Measurements from ENCODE around the gene TBC1D3C.
"Not testable (repeated sequence)": the region's sequence is repeated elsewhere in the genome, so short reads cannot be mapped to it uniquely, and the experiment has no call there.

The TBC1D3C gene
- total RNA-seq = 0 reads per million in 3 donors

DNA sequence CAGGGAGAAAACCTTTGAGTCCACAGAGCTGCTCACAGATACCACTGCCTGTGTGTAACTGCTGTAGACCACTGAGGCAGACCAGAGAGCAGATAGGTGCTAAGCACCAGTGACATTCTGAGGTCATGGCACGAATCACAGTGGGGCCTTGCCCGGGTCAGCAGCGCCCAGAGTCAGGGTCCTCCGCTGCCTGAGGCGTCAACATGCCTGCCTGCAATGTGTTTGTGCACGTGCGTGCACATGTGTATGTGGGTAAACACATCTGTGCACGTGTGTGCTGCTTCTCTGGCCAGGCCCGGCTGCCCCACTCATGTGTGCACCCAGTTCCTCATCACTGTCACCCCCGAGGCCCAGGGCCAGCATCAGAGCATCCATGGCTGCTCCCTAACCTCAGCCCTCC, at the start of gene TBC1D3C:
TSS of gene TBC1D3C (minus strand) at position 101 of the 400 bp plus-strand sequence. CDS start 1,568 bp downstream, outside the sequence.
- not testable (repeated sequence) for H3K36me3 ChIP-seq (ENCODE audit: control insufficient read depth, insufficient read depth, low read length); H3K4me1 ChIP-seq (ENCODE audit: control insufficient read depth, insufficient read depth, low read length, poor library complexity, severe bottlenecking); H3K9me3 ChIP-seq (ENCODE audit: control insufficient read depth, low read length); DNase-seq; H3K27me3 ChIP-seq (replicated peaks; ENCODE audit: control insufficient read depth, insufficient read depth, low read length, poor library complexity, severe bottlenecking); H3K4me3 ChIP-seq (ENCODE audit: insufficient read depth, low read depth, low read length, poor library complexity, severe bottlenecking); H3K27ac ChIP-seq (ENCODE audit: insufficient read depth, low read length, poor library complexity, severe bottlenecking)

DNA sequence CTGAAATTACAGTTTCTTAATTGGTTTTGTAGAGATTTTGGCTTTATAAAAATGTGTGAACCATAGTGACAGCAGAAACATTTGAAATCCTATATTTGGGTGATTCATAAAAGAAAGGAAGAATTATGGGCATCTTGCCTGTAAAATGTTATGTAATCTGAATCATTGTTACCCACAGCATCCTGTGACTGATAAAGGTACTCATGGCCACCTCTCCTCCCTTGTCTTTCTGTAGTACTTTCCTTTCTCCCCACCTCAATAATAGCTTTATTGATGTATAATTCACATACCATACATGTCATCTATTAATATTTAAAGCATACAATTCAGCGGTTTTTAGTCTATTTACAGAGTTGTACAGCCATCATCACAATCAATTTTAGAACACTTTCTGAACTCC, 30.8 kb upstream of the TBC1D3C start:
- not testable (repeated sequence) for H3K27ac ChIP-seq (ENCODE audit: insufficient read depth, low read length, poor library complexity, severe bottlenecking); H3K4me3 ChIP-seq (ENCODE audit: insufficient read depth, low read depth, low read length, poor library complexity, severe bottlenecking); H3K36me3 ChIP-seq (ENCODE audit: control insufficient read depth, insufficient read depth, low read length); H3K9me3 ChIP-seq (ENCODE audit: control insufficient read depth, low read length); H3K27me3 ChIP-seq (replicated peaks; ENCODE audit: control insufficient read depth, insufficient read depth, low read length, poor library complexity, severe bottlenecking); DNase-seq; H3K4me1 ChIP-seq (ENCODE audit: control insufficient read depth, insufficient read depth, low read length, poor library complexity, severe bottlenecking)

DNA sequence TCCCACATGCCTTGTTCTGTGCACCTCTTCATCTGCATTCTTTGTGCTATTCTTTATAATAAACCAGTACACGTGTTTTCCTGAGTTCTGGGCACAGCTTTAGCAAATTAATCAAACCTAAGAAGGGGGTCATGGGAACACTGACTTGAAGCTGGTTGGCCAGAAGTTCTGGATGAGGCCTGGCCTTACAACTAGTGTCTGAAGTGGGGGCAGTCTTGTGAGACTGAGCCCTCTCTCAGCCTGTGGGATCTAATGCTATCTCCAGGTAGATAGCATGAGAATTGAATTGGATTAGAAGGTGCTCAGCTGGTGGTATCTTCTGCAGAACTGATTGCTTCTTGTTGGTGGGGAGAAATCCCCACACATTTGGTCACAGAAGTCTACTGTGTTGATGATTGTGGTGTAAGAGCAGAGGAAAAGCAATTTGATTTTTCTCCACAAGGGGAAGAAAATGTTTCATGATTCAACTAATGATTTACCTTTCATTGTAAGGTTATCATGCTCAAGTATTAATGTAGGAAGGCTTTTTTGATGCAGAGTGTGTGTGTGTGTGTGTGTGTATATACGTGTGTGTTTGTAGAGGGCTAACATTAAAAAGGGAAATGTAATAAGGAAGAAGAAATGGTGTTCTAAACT, 25.7 kb upstream of the TBC1D3C start:
- H3K9me3 ChIP-seq (ENCODE audit: control insufficient read depth, low read length); H3K4me1 ChIP-seq (ENCODE audit: control insufficient read depth, insufficient read depth, low read length, poor library complexity, severe bottlenecking); H3K36me3 ChIP-seq (ENCODE audit: control insufficient read depth, insufficient read depth, low read length); H3K27me3 ChIP-seq (replicated peaks; ENCODE audit: control insufficient read depth, insufficient read depth, low read length, poor library complexity, severe bottlenecking); H3K27ac ChIP-seq (ENCODE audit: insufficient read depth, low read length, poor library complexity, severe bottlenecking); DNase-seq; H3K4me3 ChIP-seq (ENCODE audit: insufficient read depth, low read depth, low read length, poor library complexity, severe bottlenecking): not testable (repeated sequence)

DNA sequence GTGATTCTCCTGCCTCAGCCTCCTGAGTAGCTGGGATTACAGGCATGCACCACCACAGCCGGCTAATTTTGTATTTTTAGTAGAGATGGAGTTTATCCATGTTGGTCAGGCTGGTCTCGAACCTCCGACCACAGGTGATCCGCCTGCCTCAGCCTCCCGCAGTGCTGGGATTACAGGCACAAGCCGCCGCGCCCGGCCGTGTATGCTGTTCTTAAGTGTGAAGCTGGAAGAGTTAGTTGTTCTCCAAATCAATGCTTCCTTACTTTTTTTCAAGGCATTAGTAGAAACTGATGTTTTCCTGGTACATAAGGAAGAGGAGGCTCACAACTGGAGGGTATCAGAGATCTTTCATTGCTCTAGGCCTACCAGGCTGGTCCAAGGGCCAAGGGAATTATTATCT, 19.7 kb upstream of the TBC1D3C start:
- not testable (repeated sequence) for H3K27me3 ChIP-seq (replicated peaks; ENCODE audit: control insufficient read depth, insufficient read depth, low read length, poor library complexity, severe bottlenecking); H3K4me3 ChIP-seq (ENCODE audit: insufficient read depth, low read depth, low read length, poor library complexity, severe bottlenecking); H3K4me1 ChIP-seq (ENCODE audit: control insufficient read depth, insufficient read depth, low read length, poor library complexity, severe bottlenecking); H3K9me3 ChIP-seq (ENCODE audit: control insufficient read depth, low read length); H3K36me3 ChIP-seq (ENCODE audit: control insufficient read depth, insufficient read depth, low read length); DNase-seq; H3K27ac ChIP-seq (ENCODE audit: insufficient read depth, low read length, poor library complexity, severe bottlenecking)

DNA sequence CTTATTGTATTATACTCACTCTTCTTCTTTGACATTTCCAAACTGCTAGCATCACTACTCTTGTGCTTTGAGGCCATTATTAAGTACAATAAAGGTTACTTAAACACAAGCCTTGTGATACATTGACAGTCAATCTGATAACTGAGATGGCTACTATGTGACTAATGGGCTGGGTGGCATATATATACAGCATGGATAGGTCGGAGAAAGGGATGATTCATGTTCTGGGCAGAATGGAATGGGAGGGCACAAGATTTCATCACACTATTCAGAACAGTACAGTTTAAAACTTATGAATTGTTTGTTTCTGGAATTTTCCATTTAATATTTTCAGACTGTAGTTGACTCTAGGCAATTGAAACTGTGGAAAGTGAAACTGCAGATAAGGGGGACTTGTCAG, 18.9 kb upstream of the TBC1D3C start:
- not testable (repeated sequence) for H3K36me3 ChIP-seq (ENCODE audit: control insufficient read depth, insufficient read depth, low read length); H3K9me3 ChIP-seq (ENCODE audit: control insufficient read depth, low read length); H3K4me3 ChIP-seq (ENCODE audit: insufficient read depth, low read depth, low read length, poor library complexity, severe bottlenecking); H3K4me1 ChIP-seq (ENCODE audit: control insufficient read depth, insufficient read depth, low read length, poor library complexity, severe bottlenecking); H3K27me3 ChIP-seq (replicated peaks; ENCODE audit: control insufficient read depth, insufficient read depth, low read length, poor library complexity, severe bottlenecking); DNase-seq; H3K27ac ChIP-seq (ENCODE audit: insufficient read depth, low read length, poor library complexity, severe bottlenecking)

Data from effector memory CD4-positive, alpha-beta T cell (primary cell).